HepG2 (cell line): ENCODE data around the gene CDH23.

Experiments used
- ATF3 ChIP-seq: sonication (generic); formaldehyde crosslinking; IDR thresholded peaks from 2 replicates; pipeline ENCODE4 v1.4.0; 2020; ENCODE audit warnings: missing genetic modification reagents
- FOXJ3 ChIP-seq: sonication (generic); formaldehyde crosslinking; IDR thresholded peaks from 2 replicates; pipeline ENCODE4 v1.4.0; 2020; ENCODE audit warnings: missing genetic modification reagents, mild to moderate bottlenecking, borderline replicate concordance
- FUBP1 ChIP-seq: sonication (generic); formaldehyde crosslinking; IDR thresholded peaks from 2 replicates; pipeline ENCODE4 v1.5.1; 2020; ENCODE audit warnings: missing genetic modification reagents, mild to moderate bottlenecking, borderline replicate concordance
- HDAC1 ChIP-seq: sonication (generic); formaldehyde crosslinking; IDR thresholded peaks from 2 replicates; pipeline ENCODE4 v1.5.1; 2020; ENCODE audit warnings: mild to moderate bottlenecking, missing genetic modification reagents
- MAX ChIP-seq: IDR thresholded peaks from 2 replicates; pipeline ENCODE4 v1.6.1; 2012; ENCODE audit warnings: inconsistent platforms
- NONO ChIP-seq, 2 experiments: fragments of 450-650 bp in 1 of 2; sonication (generic) in 1 of 2; formaldehyde crosslinking in 1 of 2; IDR thresholded peaks in 1 of 2; conservative IDR thresholded peaks in 1 of 2; 2 replicates each; pipeline versions ENCODE4 v1.6.1 to v1.8.0; 2017 to 2022; ENCODE audit warnings: mild to moderate bottlenecking in 1 of 2, missing genetic modification reagents in 1 of 2, moderate library complexity in 1 of 2
- ZSCAN30 ChIP-seq: sonication (generic); formaldehyde crosslinking; IDR thresholded peaks from 2 replicates; pipeline ENCODE4 v1.5.0; 2020; ENCODE audit warnings: mild to moderate bottlenecking, missing genetic modification reagents
- TF ChIP-seq, protein P1 (sequence below): sonication (generic); formaldehyde crosslinking; IDR thresholded peaks from 2 replicates; pipeline ENCODE4 v1.4.0; 2020; ENCODE audit warnings: missing genetic modification reagents

DNA sequence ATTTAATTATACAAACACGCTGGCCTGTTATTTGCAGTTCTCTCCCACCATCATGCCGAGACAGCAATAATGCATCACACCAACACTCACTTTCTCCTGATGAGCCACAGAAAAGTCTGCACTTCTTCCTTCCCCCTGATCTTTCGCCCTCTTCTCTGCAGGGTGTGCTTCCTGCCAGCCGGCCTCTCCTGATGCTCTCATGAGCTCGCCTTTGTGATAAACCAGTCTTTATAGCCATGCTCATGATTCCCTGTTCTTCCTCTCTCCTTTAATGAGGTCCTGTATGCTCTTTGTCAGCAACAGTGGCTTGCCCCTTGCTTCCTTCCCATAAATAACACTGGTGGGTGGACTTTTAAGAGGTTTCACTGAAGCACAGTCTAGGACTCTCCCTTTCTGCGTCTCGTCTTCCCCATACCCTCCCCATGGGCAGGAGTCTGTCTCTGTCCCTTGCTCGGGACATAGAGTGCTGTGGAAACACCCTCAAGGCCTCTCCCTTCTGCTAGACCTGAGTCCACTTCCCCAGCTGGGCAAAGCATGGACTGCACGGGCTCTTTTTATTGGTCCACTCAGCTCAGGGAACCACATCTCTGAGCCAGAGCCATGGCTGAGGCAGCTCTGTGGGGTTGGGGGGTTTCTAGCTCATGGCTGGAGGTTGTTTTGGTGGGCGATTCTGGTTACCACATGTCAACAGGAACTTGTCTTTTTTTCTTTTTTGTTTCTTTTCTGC lies 189.0 kb downstream of the CDH23 start:
- TF ChIP-seq NONO (IDR thresholded peaks at IDR 0.05) (no peak), NONO (CRISPR knock-in tag; conservative IDR thresholded peaks at IDR 0.05) (no peak), MAX (no peak), FUBP1 (CRISPR knock-in tag) (no peak), ATF3 (CRISPR knock-in tag) (no peak), HDAC1 (CRISPR knock-in tag) (no peak), ZSCAN30 (no peak), FOXJ3 (no peak)
- TF ChIP-seq, protein P1, sequence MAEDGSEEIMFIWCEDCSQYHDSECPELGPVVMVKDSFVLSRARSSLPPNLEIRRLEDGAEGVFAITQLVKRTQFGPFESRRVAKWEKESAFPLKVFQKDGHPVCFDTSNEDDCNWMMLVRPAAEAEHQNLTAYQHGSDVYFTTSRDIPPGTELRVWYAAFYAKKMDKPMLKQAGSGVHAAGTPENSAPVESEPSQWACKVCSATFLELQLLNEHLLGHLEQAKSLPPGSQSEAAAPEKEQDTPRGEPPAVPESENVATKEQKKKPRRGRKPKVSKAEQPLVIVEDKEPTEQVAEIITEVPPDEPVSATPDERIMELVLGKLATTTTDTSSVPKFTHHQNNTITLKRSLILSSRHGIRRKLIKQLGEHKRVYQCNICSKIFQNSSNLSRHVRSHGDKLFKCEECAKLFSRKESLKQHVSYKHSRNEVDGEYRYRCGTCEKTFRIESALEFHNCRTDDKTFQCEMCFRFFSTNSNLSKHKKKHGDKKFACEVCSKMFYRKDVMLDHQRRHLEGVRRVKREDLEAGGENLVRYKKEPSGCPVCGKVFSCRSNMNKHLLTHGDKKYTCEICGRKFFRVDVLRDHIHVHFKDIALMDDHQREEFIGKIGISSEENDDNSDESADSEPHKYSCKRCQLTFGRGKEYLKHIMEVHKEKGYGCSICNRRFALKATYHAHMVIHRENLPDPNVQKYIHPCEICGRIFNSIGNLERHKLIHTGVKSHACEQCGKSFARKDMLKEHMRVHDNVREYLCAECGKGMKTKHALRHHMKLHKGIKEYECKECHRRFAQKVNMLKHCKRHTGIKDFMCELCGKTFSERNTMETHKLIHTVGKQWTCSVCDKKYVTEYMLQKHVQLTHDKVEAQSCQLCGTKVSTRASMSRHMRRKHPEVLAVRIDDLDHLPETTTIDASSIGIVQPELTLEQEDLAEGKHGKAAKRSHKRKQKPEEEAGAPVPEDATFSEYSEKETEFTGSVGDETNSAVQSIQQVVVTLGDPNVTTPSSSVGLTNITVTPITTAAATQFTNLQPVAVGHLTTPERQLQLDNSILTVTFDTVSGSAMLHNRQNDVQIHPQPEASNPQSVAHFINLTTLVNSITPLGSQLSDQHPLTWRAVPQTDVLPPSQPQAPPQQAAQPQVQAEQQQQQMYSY, result no peak
